ENCODE results near the gene MYH15. TPM values are rescaled to one million over a fixed set of nuclear protein-coding genes. Genes with fewer than 3 reads are reported as not detected.

The MYH15 gene
- total and polyA plus RNA-seq, 2 of the 4 experiments (the other 2 are of a cell fraction): 0.10 to 0.36 TPM

DNA sequence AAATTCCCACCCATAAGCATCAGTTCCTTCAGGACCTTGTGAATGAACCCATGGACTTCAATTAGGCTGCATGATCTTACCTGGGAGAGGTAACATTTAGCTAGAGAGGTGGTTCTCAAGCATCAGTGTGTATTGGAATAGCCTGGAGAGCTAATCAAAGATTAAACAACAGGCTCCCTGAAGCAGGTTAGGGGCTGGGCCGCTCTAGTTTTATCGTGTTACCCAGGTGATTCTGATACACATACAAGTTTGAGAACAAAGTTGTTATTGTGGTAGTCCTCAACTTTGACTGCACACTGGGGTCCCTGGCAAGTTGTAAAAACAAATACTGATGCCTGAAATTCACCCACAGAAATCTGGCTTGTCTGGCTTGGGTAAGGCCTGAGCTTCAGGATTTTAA, 31.2 kb downstream of the MYH15 start:
- Histone ChIP-seq H3K9me1 (ENCODE audit: insufficient read depth, low read length) (peaks cover 3% of the 10 kb centered on the region; the same call in 1 of the 2 replicates), H3K4me3 (ENCODE audit: insufficient read depth, low read depth, low read length) (no peak overlapping the region), H3K4me1 (ENCODE audit: control insufficient read depth, insufficient read depth, low read length) (0 out of 2 replicates have a peak, but pooled peaks cover 2% of the 10 kb centered on the region), H2BK120ac (ENCODE audit: low read depth, low read length) (no peak overlapping the region), H2BK20ac (ENCODE audit: low read depth, low read length) (no peak overlapping the region), H4K91ac (ENCODE audit: insufficient read depth, low read depth, low read length) (no peak overlapping the region), H2AK9ac (replicated peaks; ENCODE audit: low read depth, low read length, poor library complexity) (no peak overlapping the region), H3K36me3 (ENCODE audit: control insufficient read depth, insufficient read depth, low read length) (no peaks in the 10 kb centered on the region), H3K9me3 (ENCODE audit: control insufficient read depth, insufficient read depth, low read length) (no peaks in the 10 kb centered on the region), H4K8ac (ENCODE audit: low read depth in 2 of 2, low read length in 2 of 2) (no peak overlapping the region), H2BK5ac (ENCODE audit: low read depth, low read length, poor library complexity, severe bottlenecking) (no peak overlapping the region), H3K4me2 (ENCODE audit: low read depth, low read length) (no peak overlapping the region), H3K79me1 (ENCODE audit: low read depth in 1 of 2, low read length in 2 of 2) (no peaks in the 10 kb centered on the region), H2BK15ac (ENCODE audit: low read depth, low read length) (no peak overlapping the region), H3K4ac (ENCODE audit: low read depth, low read length) (no peak overlapping the region), H3K23ac (ENCODE audit: low read depth, low read length) (no peak overlapping the region), H4K20me1 (ENCODE audit: insufficient read depth, low read length) (no peaks in the 10 kb centered on the region), H4K5ac (ENCODE audit: low read depth, low read length) (no peak overlapping the region), H3K27ac (ENCODE audit: insufficient read depth, low read length) (no peak overlapping the region), H2AFZ (replicated peaks; ENCODE audit: low read length, poor library complexity) (no peak overlapping the region), H3K14ac (replicated peaks; ENCODE audit: low read depth, low read length) (no peak overlapping the region), H2AK5ac (ENCODE audit: low read depth, low read length) (no peak overlapping the region), H3K18ac (ENCODE audit: low read depth, low read length) (no peak overlapping the region), H3K9ac (ENCODE audit: low read depth, low read length) (no peak overlapping the region), H3K56ac (ENCODE audit: extremely low read depth, insufficient read depth, low read length) (no peak overlapping the region), H3K27me3 (ENCODE audit: control insufficient read depth, insufficient read depth, low read length) (no peaks in the 10 kb centered on the region)
- in situ Hi-C loops (cut with MboI; ENCODE audit: low sequenced_read_pairs): no loop called here
- no CpG with 5 or more reads among the region's 2 CpGs for WGBS, 2 experiments (ENCODE audit: extremely low coverage in 2 of 2, insufficient read length in 1 of 2)
- no peak for DNase-seq
- TF ChIP-seq RCOR1 (IDR thresholded peaks at IDR 0.05; ENCODE audit: insufficient replicate concordance, low read length) (no peak), BHLHE40 (IDR thresholded peaks at IDR 0.05; ENCODE audit: low read depth, low read length) (no peak), MAFK (IDR thresholded peaks at IDR 0.05; ENCODE audit: low read depth, low read length) (no peak), MXI1 (IDR thresholded peaks at IDR 0.05; ENCODE audit: borderline replicate concordance, low read depth, low read length) (no peak), POLR2A (IDR thresholded peaks at IDR 0.05; ENCODE audit: low read depth, low read length) (no peak), RFX5 (IDR thresholded peaks at IDR 0.05; ENCODE audit: low read depth, low read length) (no peak), NFE2L2 (IDR thresholded peaks at IDR 0.05; ENCODE audit: low read depth, low read length) (no peak), RAD21 (IDR thresholded peaks at IDR 0.05; ENCODE audit: low read length) (no peak)
- TF ChIP-seq, protein P1, sequence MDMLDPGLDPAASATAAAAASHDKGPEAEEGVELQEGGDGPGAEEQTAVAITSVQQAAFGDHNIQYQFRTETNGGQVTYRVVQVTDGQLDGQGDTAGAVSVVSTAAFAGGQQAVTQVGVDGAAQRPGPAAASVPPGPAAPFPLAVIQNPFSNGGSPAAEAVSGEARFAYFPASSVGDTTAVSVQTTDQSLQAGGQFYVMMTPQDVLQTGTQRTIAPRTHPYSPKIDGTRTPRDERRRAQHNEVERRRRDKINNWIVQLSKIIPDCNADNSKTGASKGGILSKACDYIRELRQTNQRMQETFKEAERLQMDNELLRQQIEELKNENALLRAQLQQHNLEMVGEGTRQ (IDR thresholded peaks at IDR 0.05; ENCODE audit: low read depth, low read length): no peak
- TF ChIP-seq, protein P2, sequence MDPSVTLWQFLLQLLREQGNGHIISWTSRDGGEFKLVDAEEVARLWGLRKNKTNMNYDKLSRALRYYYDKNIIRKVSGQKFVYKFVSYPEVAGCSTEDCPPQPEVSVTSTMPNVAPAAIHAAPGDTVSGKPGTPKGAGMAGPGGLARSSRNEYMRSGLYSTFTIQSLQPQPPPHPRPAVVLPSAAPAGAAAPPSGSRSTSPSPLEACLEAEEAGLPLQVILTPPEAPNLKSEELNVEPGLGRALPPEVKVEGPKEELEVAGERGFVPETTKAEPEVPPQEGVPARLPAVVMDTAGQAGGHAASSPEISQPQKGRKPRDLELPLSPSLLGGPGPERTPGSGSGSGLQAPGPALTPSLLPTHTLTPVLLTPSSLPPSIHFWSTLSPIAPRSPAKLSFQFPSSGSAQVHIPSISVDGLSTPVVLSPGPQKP (IDR thresholded peaks at IDR 0.05; ENCODE audit: borderline replicate concordance, low read depth, low read length): no peak
- BruUV-seq (replicated peaks): no TSS peak
- dilution Hi-C loops (cut with HindIII; ENCODE audit: low sequenced_read_pairs, unreplicated experiment): no loop called here
- intact Hi-C loops (cut with micrococcal nuclease): loop anchor here (5.0 kb wide), 1 partner anchor 392 kb away; no protein-coding TSS in a partner anchor
- no peak for ATAC-seq (ENCODE audit: low read depth)
- POLR2A ChIA-PET (ENCODE audit: unreplicated experiment): no interaction called here
- CTCF ChIA-PET: interaction anchor here (1.1 to 2.2 kb wide), 2 partner anchors 17 to 256 kb away, joined by 4 to 7 read pairs; no protein-coding TSS in a partner anchor

All from IMR-90 (cell line).